AG08396 (cell line): ENCODE data around the gene FAM13B.
A peak's percentile ranks its signal among the peaks of the same experiment; 100 is the strongest.
"Not testable (repeated sequence)": the region's sequence is repeated elsewhere in the genome, so short reads cannot be mapped to it uniquely, and the experiment has no call there.

Experiments
- DNase-seq: peaks from one replicate; pipeline ENCODE4 v3.0.0; 2012; ENCODE audit warnings: low spot score, mixed read lengths

FAM13B gene

GRCh38 chr5:137960819-137961218 is 72.1 kb downstream of the FAM13B start:
- no peak for DNase-seq

DNA sequence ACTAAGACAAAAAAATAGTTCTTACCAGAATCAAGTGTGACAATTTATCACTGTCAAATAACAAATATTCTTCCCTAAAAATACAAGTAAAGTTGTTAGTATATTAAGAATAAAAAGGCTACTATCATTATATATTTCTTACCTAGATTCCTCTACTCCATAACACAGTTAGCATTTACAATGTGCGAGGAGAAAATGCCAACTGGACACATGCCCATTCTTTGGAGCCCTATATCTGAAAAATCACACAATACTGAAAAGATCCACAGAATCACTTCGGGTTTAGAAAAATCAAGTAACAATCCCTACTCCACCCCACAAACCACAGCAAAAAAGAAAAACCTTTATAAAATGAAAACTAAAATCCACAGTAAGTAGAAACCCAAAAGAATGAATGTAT is 72.7 kb downstream of the FAM13B start:
- no peak for DNase-seq

DNA sequence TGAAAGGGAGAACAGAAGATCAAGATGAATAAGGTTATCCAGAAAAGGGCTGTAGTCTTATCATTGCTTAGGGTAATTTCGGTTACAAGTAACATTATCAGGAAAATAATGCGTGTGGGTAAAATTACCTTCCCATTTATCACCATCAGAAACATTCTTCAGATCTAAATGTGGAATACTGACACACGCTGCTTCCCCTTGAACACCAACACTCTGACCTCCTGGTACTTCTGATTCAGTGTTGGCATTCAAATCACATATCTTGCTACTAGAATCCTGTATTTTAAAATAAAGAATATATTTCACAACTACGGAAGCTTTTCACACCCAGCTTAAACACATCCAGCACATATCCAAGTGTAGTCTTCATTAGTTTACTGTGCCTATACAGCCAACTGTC is 73.4 kb downstream of the FAM13B start:
- DNase-seq, result no peak

- DNase-seq, result no peak
Observed at GRCh38 chr5:137957948-137958347, 74.9 kb downstream of the FAM13B start.

- peak; percentile 74 for DNase-seq
Observed at GRCh38 chr5:137954131-137954879, 78.6 kb downstream of the FAM13B start.

DNA sequence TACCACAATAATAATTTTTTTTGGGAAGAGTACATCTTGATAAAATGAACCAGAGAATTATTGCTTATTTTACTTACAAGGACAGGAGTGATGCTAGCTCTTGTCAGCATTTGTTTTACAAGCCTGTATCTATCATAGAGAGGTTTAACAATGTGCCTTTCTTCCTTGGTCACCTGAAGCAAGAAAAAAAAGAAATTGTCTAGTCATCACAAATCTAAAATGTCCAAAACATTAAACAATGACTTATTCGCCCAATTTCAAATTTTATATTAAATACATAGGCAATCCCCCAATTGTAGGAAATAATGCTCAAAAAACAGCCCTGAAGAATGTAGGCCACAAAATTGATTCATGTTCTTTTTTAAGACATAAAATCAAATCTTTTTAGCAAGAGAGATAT is 87.1 kb downstream of the FAM13B start:
- DNase-seq, result no peak

- DNase-seq, result not testable (repeated sequence)
Observed at GRCh38 chr5:137944280-137944679, 88.6 kb downstream of the FAM13B start.

GRCh38 chr5:137939331-137939730 is 93.5 kb downstream of the FAM13B start:
- DNase-seq, result no peak

GRCh38 chr5:137938751-137939143 is 94.1 kb downstream of the FAM13B start:
- no peak for DNase-seq

DNA sequence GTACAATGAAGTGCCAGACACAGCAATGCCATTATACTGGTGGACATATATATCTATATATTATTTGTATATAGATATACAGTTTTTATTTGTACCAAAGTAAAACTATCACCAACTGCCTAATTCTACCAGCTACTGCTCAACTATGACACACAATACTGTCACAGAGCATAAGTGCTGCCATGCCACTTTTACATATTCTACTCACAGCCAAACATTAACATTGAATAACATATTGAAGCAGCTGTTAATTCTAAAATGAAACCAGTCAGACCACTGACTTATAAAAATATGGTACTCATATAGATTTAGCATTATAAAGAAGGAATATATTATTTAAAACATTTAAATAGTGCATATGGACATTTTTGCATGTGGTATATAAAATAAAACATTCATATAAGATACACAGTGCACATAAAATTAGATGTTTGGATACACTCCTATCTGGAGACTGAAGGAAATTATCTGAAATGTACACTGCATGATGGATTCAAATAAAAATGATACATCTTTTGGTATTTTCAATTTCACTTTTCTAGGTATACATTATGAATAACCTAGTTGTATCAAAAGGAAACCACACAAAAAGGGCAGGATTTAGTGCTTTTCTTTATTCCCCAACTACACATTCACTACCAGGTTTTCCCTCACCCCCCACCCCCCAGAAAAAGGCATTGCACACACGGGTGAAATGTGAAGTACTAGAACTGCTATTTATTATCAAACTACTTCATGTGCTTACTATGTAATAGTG is 94.7 kb downstream of the FAM13B start:
- DNase-seq, result no peak

DNA sequence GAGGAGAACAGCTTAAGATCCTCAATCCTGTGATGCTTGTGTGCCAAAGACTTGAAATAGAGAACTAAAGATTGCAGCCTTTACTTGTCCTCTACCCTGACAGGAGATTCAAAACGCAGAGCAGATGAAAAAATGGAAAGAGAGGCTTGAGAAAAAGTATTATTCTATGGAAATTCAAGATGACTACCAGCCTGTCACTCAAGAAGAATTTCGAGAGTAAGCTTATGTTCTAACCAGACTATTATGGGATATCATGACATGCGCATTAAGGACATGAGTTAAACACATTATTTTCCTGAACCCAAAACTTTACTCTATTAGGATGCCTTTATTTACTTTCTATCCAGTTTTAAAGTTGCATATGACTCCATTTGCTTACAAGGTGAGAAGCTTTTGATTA is 97.2 kb downstream of the FAM13B start:
- DNase-seq, result no peak

- DNase-seq, result no peak
Observed at GRCh38 chr5:137935190-137935589, 97.7 kb downstream of the FAM13B start.

- peak; percentile 5 for DNase-seq
Observed at GRCh38 chr5:137933491-137933911, 99.4 kb downstream of the FAM13B start.

GRCh38 chr5:137932800-137933199 is 100.1 kb downstream of the FAM13B start:
- DNase-seq, result no peak

GRCh38 chr5:137923856-137924255 is 109.0 kb downstream of the FAM13B start:
- peak; percentile 28 for DNase-seq

DNA sequence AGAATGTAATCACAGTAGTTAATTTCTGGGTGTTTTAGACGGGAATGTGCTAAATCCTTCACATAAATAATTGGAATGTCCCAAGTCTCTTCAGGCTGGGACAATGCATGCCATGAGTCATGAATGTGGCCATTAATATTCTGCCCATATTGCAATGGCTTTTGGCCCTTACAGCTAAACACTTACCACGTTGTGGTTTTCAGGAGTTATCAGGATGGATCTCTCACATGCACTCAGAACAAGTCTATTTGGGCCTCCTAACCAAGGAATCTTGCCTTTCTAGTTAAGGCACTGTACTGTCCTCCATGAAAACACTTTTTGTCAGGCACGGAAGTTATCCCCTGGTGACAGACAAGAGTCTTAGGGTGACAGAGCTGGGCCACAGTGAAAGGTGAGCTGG is 110.9 kb downstream of the FAM13B start:
- no peak for DNase-seq

- no peak for DNase-seq
Observed at GRCh38 chr5:137916923-137917322, 116.0 kb downstream of the FAM13B start.

DNA sequence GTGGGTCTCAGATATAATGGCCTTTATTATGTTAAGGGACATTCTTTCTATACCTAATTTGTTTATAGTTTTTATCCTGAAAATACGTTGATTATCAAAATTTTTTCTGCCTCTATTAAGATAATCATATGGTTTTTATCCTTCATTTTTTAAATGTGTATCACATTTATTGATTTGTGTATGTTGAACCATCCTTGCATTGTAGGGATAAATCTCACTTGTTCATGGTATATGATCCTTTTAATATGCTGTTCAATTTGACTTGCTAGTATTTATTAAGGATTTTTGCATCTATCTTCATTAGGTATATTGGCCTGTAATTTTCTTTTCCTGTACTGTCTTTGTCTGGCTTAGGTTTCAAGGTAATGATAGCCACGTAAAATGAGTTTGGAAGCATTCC is 118.1 kb downstream of the FAM13B start:
- no peak for DNase-seq

DNA sequence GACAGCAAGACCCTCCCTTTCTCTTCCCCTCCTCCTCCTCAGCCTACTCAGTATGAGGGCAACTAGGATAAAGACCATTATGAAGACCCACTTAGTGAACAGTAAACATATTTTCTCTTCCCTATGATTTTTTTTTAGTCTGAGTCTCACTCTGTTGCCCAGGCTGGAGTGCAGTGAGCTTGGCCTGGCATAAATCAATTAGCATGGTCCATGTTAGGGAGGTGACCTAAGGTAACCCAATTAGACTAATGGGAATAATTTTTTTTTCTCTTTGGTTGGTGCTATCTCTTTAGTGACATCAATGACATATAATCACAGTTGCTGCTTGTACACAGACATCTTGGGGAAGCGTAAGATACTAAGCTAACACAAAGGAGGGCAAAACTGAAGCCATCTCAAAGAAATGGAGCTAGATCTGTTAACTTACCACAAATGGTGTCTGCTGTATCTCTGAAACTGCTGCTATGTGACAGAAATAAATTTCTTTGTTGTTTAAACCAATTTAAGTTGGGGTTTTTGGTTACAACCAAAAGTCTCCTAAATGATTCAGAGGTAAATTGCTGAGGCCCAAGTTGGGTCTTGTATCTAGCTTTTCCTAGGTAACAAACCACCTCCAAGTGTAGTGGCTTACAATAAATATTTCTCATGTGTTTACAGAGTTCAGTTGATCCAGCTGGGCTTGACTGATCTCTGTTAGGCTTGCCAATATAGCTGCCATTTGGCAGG is 130.3 kb downstream of the FAM13B start:
- DNase-seq, result no peak

- no peak for DNase-seq
Observed at GRCh38 chr5:137901011-137901817, 131.7 kb downstream of the FAM13B start.

GRCh38 chr5:137899493-137899892 is 133.4 kb downstream of the FAM13B start:
- no peak for DNase-seq

GRCh38 chr5:137896560-137896959 is 136.3 kb downstream of the FAM13B start:
- no peak for DNase-seq
